ENCODE data around the gene SPTA1.

SPTA1 gene

DNA sequence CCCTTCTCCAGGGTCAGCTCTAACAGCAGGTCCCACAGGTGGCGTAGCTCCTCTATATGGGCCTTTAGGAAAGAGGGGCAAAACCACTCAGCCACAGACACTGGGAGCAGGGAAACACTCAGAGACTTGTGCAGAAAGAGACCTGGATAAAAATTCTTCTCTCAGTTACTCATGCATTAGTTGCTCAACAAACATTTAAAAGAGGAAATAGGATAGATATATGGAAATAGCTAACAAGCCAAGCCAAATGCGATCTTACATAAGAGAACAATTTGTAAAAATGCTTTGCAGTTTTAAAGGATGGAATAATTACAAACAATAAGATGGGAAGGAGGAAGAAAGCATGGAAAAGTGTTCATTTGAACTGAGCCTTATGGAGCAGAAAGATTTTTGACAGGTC lies 4.9 kb downstream of the SPTA1 start:
- DNase-seq = no peak

DNA sequence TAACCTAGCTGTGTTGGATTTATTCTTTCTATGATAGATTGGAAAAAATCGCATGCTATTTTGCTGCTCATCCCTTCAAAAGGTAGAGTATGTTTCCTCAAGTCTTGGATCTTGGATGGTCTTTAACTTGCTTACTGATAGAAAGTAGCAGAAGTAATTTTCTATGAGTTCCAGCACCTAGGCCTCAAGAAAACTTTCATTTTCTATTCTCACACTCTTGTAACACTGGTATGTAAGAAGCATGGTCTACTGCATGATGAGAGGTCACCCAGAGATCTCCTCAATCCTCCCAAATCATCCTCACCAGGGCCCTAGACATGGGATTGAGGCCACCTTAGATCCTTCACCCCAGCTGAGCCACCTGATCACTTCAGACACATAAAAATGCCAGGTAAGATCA lies 7.2 kb downstream of the SPTA1 start:
- DNase-seq = no peak

DNA sequence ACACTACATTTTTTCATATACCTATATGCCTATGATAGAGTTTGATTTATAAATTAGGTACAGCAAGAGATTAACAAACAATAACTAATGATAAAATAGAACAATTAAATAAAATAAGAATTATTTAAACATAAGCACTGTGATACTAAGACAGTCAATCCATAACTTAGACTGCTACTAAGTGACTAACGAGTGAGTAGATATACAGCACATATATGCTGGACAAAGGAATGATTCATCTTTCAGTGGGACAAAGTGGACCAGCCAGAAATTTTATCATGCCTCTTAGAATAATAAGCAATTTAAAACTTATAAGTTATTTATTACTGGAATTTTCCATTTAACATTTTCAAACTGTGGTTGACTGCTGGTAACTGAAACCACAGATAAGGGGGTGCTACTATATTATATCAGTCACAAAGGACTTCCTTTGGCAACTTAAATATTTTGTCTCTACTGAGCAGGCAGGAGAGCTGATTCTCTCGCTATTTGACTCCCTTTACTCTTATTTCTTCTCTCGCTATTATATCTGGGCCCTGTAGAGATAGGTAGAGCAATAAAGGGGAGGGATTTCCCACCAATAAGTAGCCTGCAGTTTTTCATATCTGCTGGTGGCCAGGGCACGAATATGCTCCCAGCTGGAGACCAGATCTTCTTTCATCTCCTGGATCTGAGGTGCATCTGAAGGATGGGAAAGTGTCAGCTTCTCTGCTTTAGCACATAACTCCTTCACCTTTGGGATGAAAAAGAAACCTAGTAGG lies 10.8 kb downstream of the SPTA1 start:
- no peak for DNase-seq

- no peak for DNase-seq
Observed at GRCh38 chr1:158674302-158674701, 12.2 kb downstream of the SPTA1 start.

DNA sequence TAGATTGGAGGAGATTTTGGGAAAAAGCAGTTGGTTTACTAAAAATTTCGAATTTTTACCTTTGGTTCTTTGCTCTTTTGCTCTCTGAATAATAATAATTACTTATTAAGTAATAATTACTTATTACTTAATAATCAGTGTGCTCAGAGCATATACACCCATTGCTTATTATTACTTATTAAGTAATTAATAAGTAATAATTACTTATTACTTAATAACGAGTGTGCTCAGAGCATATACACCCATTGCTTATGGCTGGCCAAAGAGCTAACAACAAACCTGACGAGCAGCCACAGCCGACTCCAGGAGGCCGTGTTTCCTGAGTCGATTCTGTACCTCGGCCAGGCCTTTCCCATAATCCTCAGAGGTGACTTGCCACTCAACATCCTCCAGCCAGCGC lies 20.5 kb downstream of the SPTA1 start:
- DNase-seq = no peak

DNA sequence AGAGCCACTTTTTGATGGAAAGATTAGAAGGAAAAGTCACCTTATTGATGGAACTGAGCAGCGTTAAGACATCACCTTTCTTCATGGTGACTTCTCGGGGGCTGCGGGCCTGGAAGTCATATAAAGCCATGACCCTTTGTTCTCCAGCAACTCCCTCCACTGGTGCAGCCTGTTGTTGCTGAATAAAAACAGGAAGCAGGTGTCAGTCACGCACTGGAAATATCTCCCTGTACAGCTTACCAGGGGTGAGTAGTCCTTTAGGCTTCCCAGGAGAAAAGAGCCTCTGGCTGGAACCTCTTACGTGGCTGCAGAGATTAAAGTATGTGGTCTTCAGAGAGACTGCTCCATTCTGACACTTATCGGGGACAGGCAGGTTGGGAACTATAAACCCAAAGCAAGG lies 31.9 kb downstream of the SPTA1 start:
- DNase-seq = no peak

DNA sequence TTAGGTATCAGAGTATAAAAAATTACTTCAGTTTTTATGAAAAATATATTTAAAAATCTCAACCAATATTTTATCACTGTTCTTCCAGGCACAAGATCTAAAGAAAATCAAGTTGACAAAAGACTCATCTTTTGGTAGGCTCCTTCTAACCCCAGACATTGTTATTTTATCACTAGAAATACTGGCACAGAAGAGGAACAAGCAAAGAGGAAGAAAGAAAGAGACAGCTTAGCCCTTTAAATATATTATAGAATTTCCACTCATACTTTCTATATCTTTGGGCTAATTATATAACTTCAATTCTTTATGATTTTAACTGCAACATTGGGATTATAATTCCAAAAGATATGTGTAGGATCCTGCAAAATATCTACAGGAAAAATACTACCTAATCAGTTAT lies 32.4 kb downstream of the SPTA1 start:
- no peak for DNase-seq

DNA sequence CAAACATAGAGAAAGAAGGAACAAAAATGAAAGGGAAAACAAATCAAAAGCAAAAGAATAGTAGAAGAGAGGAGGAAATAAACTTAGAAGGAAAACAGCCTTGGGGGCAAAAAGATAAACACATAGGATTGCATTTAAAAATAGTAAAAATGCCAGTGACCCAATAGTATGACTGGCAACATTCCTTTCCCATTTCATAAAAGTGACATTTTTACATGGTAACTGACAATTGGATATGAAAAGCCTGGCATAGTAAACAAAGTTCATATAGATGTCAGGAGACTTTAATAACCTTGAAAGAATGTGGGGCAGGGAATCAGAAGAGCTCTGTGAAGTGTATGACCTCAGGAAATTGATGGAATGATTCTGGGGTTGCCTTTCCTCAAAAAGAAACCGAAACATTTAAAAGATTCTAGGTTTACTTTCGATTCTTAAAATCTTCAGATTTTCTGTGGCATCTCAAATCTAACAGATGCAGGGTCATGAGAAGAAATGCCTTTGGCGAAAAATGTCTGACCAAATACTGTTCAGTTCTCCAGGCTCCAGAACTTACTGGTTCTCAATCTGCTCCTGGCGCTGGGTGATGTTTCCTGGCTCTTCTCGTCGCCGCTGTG lies 33.7 kb downstream of the SPTA1 start:
- no peak for DNase-seq

GRCh38 chr1:158649052-158649451 lies 37.5 kb downstream of the SPTA1 start:
- DNase-seq = no peak

- DNase-seq = peak; percentile 8
Observed at GRCh38 chr1:158646465-158646864, 40.0 kb downstream of the SPTA1 start.

GRCh38 chr1:158644449-158644848 lies 42.1 kb downstream of the SPTA1 start:
- DNase-seq = no peak

DNA sequence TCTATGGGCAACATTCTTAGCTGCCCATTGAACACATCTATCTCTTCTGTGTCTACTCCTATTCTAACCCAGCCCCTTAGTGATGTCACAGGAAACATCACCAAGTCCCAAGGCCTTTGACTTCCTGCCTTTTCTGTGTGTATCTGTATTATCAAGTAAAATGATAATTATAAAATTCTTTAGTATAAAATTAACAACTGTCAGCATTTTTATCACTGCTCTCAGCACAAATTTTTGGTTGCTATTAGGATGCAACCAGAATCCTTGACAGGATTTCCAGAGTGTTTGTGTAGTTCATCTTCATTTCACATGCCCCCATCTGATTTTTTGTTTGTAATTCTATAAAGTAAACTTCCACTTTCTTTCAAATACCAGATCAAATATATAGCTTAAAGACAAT lies 47.6 kb downstream of the SPTA1 start:
- DNase-seq = no peak

DNA sequence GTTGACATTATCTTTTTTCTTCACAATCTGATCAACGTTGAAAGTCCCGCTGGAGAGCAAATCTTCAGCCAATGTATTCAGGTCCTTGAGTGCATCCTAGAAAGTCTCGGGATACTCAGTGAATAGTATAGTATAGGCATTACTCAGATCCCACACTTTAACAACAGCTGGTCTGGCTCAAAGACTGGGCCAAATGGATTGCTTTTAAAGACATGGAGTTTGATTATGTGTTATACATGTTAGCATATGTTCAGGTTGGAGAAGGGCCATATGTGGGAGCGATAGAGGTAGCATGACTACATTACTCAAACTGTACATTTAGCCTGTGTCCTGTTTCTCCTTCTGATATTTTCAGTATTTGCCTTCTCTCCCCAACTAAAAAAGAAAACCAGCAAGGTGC lies 48.4 kb downstream of the SPTA1 start:
- no peak for DNase-seq

- no peak for DNase-seq
Observed at GRCh38 chr1:158613764-158614163, 72.8 kb downstream of the SPTA1 start.

- DNase-seq = no peak
Observed at GRCh38 chr1:158611916-158612315, 74.6 kb downstream of the SPTA1 start.

DNA sequence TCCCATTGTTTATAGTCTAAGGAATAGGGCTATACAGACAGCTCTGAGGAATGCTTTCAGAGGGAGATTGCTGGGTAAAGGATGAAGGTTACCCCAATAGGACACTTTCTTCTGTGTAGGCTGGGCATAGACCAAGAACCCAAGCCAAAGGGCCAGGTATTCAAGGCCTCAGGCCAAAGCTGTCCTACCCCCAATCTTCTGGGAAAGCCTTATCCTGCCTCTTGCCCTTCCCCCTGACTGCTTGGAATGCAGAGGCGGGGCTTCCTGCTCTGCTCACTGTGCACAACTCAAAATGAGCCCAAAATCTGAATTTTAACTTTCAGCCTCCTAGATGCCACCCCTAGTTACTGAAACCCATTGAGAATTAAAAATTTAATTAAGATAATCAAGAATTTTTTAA lies 79.2 kb downstream of the SPTA1 start:
- no peak for DNase-seq

DNA sequence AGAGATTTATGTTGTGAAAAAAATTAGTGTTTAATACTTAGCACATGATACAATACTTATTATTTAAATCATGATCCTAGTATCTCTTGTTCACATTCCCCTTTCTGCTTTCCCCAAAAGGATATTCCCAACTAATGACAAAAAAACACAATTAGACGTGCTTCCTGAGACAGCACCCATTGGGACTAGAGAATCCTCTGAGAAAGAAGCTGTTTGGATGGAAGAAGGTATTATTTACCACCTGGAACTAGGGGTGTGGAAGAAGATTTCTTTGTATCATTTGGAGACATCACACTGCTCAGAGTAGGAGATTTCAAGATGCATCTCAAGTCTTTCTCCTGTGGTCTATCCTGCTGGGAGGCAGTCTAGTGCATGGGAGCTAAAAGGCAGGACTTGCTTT lies 81.5 kb downstream of the SPTA1 start, which contains the start of gene OR10Z1:
TSS of gene OR10Z1 (plus strand) at position 301 of the 400 bp plus-strand sequence. CDS start 1,171 bp downstream, outside the sequence.
- DNase-seq = no peak

DNA sequence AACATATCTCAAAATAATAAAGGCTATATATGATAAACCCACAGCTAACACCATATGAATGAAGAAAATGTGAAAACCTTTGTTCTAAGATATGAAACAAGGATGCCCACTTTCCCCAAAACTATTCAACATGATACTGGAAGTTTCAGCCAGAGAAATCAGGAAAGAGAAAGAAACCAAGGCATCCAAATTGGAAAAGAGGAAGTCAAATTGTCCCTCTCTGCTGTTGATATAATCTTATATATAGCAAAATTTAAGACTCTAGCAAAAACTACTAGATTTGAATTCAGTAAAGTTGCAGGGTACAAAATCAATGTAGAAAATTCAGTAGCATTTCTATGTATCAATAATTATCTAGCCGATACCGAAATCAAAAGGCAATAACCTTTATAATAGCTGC lies 85.8 kb downstream of the SPTA1 start:
- no peak for DNase-seq

DNA sequence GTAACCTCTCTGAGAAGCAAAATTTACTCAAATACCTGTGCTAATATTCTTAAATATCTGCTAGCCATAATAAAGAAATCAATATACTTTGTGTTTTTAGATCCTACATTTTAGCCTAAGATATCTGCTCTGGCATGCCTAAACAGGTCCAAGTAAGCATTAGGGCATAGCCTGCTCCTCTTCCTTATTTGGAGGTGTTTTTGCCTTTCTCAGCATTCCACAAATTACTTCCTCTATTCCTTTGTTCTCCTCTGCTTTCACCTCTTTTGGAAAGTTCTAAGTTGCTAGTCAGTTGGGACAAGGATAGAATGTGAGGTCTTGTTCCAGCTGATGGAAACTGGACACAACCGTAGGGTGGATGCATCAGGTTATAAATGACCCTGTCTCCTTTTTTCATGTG lies 99.6 kb downstream of the SPTA1 start:
- no peak for DNase-seq

- DNase-seq = no peak
Observed at GRCh38 chr1:158583962-158584361, 102.6 kb downstream of the SPTA1 start.

DNA sequence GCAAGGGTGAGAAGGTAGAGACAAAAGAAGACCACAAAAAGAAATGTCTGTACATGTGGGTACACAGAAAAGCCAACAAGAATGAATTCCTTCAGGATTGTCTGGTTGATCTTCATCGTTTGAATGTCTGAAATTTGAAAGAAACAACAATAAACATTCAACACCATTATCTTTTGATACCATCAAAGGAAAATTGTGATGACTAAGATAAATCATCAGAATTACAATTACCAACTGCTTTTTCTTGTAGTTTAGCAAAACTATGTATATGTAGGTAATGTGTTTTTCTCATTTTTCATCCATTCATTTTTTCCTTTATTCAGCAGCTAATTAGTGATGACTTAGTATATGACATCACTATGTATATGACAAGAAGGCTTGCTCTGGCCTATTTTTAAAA lies 106.8 kb downstream of the SPTA1 start, which contains the start of gene OR10X1:
TSS of gene OR10X1 (minus strand) at position 167 of the 400 bp plus-strand sequence. CDS start at position 167, 0 bp downstream.
- DNase-seq = no peak

DNA sequence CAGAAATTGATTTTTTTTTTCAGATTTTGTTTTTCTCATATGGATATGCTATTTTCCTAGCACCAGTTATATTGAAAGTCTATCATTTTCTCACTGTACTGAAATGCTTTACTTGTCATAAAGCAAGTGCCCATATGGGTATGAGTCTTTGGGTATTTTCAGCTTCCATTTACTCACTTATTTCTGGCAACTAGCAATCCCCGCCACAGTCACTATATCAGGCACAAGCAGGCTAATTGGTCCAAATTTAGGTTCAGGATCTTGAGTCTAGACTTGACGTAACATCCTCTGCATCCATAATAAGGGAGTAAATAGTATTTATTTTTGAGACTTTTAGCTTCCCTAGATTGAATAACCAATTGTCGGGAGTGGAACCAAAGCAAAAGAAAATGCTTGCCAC lies 109.0 kb downstream of the SPTA1 start:
- DNase-seq = no peak

DNA sequence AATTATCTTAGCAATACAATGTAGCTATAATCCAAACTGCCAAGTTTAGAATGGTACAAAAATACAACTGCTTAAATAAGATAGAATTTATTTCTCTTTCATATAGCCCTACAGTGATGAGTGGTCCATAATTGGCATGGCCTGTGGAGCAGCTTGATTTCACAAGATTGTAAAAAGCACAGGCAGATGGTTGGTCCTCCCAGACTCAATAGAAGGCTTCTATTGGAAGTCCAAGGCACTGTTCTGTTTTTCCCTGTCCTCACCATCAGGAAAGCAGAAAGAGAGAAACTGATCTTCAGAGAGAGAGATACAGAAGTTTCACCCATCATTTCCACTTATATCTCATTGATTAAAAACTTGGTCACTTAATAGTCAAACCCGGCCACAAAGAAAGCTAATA lies 114.3 kb downstream of the SPTA1 start:
- no peak for DNase-seq

DNA sequence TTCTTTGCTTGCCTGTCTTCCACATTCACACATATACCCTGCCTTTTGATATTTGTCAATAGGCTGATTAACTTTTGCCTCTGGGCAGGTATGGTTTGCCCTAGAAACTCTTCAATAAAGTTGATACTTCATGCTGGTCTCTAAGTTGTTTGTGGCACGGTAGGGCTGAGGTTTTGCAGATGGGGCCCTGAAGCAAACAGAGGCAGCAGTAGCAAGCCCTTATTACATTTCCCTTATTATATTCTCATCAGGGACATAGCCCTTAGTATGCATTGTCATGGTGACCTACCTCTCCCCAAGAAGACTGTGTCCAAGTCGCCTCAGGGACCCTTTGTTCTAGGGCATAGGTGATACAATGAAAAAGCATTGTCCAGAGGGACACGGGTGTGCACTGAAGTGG lies 116.0 kb downstream of the SPTA1 start, which contains the start of gene OR6P1:
TSS of gene OR6P1 (minus strand) at position 101 of the 400 bp plus-strand sequence. CDS start 6,976 bp downstream, outside the sequence.
- no peak for DNase-seq

DNA sequence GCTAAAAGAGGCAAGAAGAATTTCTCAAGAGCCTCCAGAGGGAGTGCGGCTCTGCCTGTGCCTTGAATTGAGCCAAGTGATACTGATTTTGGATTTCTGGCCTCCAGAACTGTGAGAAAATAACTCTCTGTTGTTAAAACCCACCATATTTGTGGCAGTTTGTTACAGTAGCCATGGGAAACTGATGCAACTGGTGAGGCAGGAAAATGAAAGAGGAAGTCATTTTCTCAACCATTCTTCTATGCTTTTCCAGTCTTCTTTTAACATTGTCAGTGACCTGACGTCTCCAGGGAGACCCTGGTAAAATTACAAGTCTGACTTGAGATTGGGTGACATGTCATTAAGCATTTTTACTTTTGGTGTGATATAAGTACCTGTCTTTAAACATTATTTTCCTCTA lies 121.9 kb downstream of the SPTA1 start:
- no peak for DNase-seq

Data from CD4-positive, alpha-beta T cell treated with Interleukin-17A for 1 hour (primary cell).